HG03457 (cell line): ENCODE data around the gene NCCRP1.
"Not testable (repeated sequence)": the region's sequence is repeated elsewhere in the genome, so short reads cannot be mapped to it uniquely, and the experiment has no call there.

Experiments
- ATAC-seq: cut with Tn5 transposase; IDR thresholded peaks from one replicate; pipeline ENCODE4 v1.9.1; 2021; ENCODE audit warnings: moderate number of reproducible peaks; ENCODE audit not compliant: unreplicated experiment

The NCCRP1 gene

GRCh38 chr19:39205449-39205764 lies 8.6 kb downstream of the NCCRP1 start:
- no peak for ATAC-seq

- no peak for ATAC-seq
These were observed 9.4 kb downstream of the NCCRP1 start for GRCh38 chr19:39206122-39206521.

- no peak for ATAC-seq
These were observed 10.6 kb downstream of the NCCRP1 start for GRCh38 chr19:39207293-39207836.

- ATAC-seq: no peak
These were observed 11.5 kb downstream of the NCCRP1 start for GRCh38 chr19:39208175-39208795.

GRCh38 chr19:39209196-39209595 lies 12.4 kb downstream of the NCCRP1 start:
- ATAC-seq: no peak

GRCh38 chr19:39211731-39212374 lies 15.1 kb downstream of the NCCRP1 start:
- ATAC-seq: no peak

- no peak for ATAC-seq
These were observed 15.6 kb downstream of the NCCRP1 start for GRCh38 chr19:39212375-39212742.

- not testable (repeated sequence) for ATAC-seq
These were observed 18.6 kb downstream of the NCCRP1 start for GRCh38 chr19:39215323-39215722.

GRCh38 chr19:39217094-39217493 lies 20.3 kb downstream of the NCCRP1 start:
- ATAC-seq: no peak

GRCh38 chr19:39218230-39219007 lies 21.7 kb downstream of the NCCRP1 start:
- no peak for ATAC-seq

GRCh38 chr19:39219108-39219507 lies 22.3 kb downstream of the NCCRP1 start:
- not testable (repeated sequence) for ATAC-seq

GRCh38 chr19:39223703-39224279 lies 27.0 kb downstream of the NCCRP1 start:
- ATAC-seq: no peak

GRCh38 chr19:39224910-39225309 lies 28.1 kb downstream of the NCCRP1 start:
- ATAC-seq: no peak

GRCh38 chr19:39230096-39230764 lies 33.5 kb downstream of the NCCRP1 start:
- ATAC-seq: no peak

- no peak for ATAC-seq
These were observed 35.9 kb downstream of the NCCRP1 start for GRCh38 chr19:39232708-39233107.

GRCh38 chr19:39236527-39236926 lies 39.8 kb downstream of the NCCRP1 start:
- ATAC-seq: no peak

- ATAC-seq: no peak
These were observed 40.7 kb downstream of the NCCRP1 start for GRCh38 chr19:39237200-39238184.

- no peak for ATAC-seq
These were observed 41.4 kb downstream of the NCCRP1 start for GRCh38 chr19:39238209-39238608.

GRCh38 chr19:39238944-39239343 lies 42.2 kb downstream of the NCCRP1 start:
- ATAC-seq: no peak

GRCh38 chr19:39240421-39240820 lies 43.7 kb downstream of the NCCRP1 start:
- ATAC-seq: no peak
